ENCODE data around the gene SPATS1.
"Not testable (repeated sequence)": the region's sequence is repeated elsewhere in the genome, so short reads cannot be mapped to it uniquely, and the experiment has no call there.

SPATS1 gene

DNA sequence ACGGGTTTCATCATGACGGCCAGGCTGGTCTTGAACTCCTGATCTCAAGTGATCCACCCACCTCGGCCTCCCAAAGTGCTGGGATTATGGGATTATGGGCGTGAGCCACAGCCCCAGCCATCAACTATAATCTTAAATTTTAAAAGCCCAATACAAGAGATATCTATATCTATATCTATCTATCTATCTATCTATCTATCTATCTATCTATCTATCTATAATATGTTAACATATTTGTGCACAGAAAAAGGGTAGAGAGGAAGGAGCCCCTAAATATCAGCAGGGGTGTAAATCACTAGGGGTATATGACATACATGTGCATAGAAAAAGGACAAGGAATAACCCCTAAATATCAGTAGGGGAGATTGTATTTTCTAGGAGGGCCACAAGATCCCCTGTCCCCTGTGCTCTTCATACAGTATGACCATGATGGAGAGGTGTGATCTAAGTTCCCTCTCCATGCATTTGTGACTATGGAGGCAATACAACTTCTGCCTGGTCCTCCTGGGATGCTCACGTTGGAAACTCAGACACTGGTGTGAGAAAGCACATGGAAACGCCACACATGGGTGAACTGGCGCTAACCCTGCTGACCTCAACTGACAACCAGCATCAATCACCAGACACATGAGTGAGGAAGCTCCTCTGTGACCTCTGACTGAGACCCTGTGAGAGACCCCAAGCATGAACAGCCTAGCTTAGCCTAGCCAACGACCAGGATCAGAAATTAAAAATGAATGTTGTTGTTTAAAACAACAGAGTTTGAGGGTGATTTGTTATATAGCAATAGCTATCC lies 1.2 kb upstream of the SPATS1 start:
- no peak for DNase-seq (ENCODE audit: low read depth in 2 of 3, low spot score in 1 of 3)

DNA sequence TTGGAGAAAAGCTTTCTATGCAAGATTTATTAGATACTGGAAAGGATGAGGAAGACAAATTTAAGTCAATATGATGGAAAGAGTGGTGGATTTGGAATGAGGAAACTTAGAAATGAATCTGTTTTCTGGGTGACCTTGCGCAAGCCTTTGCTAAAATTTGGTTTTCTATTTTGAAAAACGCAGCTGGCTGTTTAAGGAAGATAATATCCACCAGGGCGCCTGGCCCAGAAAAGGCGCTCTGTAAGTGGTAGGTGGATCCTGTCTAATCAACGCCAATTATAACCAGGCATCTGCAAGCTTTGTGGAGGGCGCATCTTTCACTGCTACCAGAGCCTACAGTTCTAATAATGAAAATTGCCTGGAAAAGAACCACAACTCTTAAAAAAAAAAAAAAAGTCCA lies 398 bp upstream of the SPATS1 start:
- DNase-seq (ENCODE audit: low read depth in 2 of 3, low spot score in 1 of 3): no peak

DNA sequence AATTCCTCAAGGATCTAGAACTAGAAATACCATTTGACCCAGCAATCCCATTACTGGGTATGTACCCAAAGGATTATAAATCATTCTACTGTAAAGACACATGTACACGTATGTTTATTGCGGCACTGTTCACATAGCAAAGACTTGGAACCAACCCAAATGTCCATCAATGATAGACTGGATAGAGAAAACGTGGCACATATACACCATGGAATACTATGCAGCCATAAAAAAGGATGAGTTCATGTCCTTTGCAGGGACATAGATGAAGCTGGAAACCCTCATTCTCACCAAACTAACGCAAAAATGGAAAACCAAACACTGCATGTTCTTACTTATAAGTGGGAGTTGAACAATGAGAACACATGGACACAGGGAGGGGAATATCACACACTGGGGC lies 4.4 kb downstream of the SPATS1 start:
- DNase-seq (ENCODE audit: low read depth in 2 of 3, low spot score in 1 of 3): not testable (repeated sequence)

DNA sequence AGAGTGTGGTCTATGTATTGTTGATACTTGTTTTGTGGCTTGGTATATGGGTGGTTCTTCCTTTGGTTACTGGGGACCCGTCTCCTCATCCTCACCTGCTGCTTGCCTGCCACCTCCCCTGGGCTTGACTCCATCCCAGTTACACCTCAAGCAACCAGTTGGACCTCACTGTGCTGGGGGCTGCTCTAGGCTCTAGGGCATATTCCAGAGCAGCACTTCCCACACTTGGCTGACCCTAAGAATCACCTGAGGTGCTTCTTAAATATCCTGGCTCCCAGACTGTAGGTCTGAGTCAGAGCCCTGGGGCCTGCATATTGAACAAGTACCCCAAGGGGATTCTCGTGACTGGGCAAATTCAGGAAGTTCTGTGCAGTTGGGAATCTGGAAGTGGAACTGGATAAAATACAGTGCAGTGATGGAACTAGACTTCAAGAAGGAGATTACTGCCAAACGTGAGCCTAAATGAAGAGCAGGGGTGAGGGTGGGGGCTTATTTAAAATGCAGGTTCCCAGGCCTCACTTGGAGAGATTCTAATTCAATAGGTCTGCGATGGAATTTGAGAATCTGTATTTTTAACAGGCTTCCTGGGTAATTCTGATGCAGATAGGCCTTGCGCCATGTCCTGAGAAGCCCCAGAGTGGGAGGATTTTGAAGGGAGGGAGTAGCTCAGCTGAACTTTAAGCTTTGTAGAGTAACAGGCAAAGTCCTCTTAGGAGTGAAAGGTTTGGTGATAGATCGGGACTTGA lies 7.6 kb downstream of the SPATS1 start:
- no peak for DNase-seq (ENCODE audit: low read depth in 2 of 3, low spot score in 1 of 3)

DNA sequence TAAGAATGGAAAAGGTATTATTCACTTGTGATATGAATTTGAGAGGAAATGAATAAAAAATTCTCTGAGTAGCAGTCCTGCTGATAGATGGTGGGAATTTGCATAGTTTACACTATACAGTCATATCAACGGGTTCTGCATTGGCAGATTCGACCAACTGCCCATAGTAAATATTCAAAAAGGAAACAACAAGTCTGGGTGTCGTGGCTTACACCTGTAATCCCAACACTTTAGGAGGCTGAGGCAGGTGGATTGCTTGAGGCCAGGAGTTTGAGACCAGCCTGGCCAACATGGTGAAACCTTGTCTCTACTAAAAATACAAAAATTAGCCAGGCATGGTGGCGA lies 8.2 kb downstream of the SPATS1 start:
- DNase-seq (ENCODE audit: low read depth in 2 of 3, low spot score in 1 of 3): not testable (repeated sequence)

DNA sequence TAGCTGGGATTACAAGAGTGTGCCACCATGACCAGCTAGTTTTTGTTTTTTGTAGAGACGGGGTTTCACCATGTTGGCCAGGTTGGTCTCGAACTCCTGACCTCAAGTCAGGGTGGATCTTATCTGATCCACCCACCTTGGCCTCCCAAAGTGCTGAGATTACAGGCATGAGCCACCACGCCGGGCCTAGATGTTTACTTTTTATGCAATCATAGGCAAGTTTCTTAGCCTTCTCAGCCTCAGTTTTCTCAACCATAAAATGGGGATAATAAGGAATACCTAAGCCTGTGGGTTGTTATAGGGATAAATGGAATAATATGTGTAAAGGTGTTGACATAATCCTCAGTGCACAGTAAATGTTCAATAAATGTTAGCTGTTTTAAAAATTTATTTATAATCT lies 9.8 kb downstream of the SPATS1 start:
- DNase-seq (ENCODE audit: low read depth in 2 of 3, low spot score in 1 of 3): no peak

DNA sequence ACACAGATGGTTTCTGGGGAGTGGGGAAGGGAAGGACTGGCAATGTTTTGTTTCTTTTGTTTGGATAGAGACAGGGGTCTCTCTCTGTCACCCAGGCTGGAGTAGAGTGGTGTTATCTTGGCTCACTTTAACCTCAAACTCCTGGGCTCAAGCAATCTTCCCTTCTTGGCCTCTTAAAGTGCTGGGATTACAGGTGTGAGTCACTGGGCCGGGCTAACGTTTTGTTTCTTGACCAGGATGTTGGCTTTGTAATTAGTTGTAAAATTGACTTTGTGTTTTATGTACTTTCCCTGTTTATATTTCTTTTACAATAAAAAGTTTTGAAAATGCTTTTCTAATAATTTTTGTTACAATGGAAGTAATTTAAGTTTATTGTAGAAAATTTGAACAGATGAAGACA lies 10.9 kb downstream of the SPATS1 start:
- no peak for DNase-seq (ENCODE audit: low read depth in 2 of 3, low spot score in 1 of 3)

DNA sequence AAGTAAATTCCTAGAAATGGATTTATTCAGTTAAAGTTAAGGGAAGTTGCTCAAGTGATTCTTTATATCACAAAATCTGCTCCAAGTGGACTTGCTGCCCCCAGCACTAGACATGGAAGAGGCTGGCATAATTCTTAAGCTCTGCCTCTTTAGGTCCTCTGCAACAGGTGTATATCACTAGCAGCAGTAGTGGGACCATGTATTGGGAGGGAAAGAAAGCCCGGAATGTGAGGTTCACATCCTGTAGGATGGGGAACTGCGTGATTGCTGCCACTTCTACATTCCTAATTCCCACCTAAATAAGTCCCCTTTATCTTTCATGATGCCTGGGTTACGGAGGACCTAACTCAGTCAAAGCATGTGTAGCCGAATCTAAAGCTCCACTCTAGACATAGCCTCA lies 13.2 kb downstream of the SPATS1 start:
- DNase-seq (ENCODE audit: low read depth in 2 of 3, low spot score in 1 of 3): no peak

DNA sequence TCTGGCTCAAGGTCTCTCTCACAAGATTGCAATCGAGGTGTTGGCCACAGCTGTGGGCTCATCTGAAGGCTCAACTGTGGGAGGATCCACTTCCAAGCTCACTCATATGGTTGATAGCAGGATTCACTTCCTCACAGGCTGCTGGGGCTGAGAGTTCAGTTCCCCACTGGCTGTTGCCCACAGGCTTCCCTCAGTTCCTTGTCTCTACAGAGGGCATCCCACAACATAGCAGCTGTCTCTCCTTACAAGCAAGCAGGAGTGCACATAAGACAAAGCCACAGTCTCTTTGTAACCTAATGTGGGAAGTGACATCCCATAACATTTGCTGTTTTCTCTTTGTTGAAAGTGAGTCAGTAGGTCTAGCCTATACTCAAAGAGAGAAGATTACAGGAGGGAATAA lies 14.0 kb downstream of the SPATS1 start:
- no peak for DNase-seq (ENCODE audit: low read depth in 2 of 3, low spot score in 1 of 3)

DNA sequence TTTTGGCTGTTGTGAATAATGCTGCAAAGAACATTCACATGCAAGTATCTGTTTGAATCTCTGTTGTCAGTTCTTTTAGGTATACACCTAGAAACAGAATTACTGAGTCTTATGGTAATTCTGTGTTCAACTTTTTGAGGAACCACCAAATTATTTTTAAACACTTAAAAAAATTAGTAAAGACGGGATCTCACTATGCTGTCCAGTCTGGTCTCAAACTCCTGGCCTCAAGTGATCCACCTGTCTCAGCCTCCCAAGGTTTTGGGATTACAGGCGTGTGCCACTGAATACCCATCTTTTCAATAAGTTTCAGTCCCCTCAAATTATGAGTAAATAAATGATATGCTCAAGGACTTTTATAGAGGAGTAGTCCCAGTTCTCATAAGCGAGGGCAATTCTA lies 17.5 kb downstream of the SPATS1 start:
- no peak for DNase-seq (ENCODE audit: low read depth in 2 of 3, low spot score in 1 of 3)

DNA sequence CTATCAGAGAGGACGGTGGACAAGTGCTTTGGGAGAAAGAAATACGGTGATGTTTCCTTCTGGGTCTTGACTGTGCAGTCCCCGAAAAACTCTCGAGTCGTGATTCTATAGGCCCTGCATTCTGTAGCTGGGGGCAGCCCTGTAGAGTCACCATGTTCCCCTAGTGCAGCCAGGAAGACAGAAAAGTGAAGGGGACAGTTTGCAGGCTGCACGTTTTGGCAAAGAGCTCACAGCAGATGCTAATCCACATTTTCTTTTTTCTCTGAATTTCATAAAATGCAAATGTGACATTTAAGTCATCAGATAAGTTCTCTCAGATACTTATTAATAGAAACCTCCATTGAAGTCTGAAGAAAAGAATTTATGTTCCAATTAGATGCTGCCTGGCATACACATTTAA lies 19.5 kb downstream of the SPATS1 start:
- no peak for DNase-seq (ENCODE audit: low read depth in 2 of 3, low spot score in 1 of 3)

DNA sequence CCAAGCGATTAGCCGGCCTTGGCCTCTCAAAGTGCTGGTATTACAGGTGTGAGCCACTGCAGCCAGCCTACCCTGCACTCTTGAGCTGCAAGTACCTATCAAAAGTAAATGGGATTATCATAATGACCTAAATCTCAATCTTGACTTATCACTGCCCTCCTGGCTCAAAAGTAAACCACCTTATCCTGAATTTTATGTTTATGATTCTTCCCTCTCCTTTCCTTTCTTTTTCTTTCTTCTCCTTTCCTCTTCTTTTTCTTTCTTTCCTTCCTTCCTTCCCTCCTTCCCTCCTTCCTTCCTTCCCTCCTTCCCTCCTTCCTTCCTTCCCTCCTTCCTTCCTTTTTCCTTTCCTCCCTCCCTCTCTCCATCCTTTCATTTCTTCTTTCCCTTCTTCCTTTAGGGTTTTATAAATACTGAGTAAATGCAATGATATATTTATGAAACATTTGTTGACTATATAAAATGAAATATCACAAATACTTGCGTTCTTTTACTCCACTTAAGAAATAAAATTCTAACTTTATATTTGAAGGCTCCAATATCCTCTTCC lies 21.0 kb downstream of the SPATS1 start:
- DNase-seq (ENCODE audit: low read depth in 2 of 3, low spot score in 1 of 3): no peak

DNA sequence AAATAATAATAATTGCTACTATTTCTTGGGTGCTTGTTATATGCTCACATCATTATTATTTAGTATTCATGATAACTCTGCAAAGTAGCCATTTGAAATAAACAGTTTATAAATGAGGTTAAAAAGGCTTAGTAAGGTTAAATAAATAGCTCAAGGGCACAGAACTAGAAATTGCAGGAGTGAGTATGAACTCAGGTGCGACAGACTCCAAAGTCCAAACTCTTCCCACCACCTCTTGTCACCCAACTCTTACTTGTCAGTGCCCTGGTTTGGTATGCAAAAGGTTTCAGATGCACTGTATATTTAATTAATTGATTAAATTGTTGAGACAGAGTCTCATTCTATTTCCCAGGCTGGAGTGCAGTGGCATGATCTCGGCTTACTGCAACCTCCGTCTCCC lies 24.3 kb downstream of the SPATS1 start:
- no peak for DNase-seq (ENCODE audit: low read depth in 2 of 3, low spot score in 1 of 3)

DNA sequence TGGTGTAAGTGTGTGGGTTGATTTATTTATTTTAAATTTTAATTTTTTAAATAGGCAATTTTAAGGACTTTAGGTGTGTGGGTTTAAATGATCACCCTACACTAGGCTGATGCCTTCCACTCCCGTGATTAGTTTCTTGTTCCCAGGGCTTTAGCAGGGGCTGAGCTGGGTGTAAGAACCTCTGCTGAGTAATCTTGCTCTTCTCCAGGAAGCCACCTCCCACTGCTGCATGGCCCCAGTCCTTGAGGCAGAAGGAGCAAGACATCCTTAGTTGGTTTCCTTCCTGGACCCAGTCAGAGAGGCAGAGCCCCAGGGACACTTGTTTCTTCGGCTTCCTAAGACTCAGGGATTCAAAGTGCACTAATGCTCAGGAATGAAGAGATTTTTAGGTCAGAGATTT lies 25.2 kb downstream of the SPATS1 start:
- DNase-seq (ENCODE audit: low read depth in 2 of 3, low spot score in 1 of 3): no peak

DNA sequence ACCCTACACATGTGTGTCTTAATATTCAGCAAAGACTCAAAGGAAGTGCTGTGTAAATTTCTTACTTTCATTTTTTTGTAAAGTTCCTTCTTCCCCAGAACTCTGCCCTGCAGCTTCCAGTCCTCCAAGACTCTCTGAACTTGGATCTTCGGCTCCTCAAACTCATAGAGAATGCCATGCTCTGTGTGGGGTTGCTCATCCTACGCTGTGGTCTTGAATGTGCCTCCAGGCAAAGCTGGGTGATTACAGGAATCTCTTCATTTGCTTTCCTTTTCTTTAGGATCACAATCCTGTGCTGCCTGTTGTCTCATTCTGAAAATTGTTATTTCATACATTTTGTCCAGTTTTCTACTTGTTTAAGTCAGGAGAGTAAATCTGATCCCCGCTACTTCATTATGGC lies 30.6 kb downstream of the SPATS1 start:
- DNase-seq (ENCODE audit: low read depth in 2 of 3, low spot score in 1 of 3): no peak

DNA sequence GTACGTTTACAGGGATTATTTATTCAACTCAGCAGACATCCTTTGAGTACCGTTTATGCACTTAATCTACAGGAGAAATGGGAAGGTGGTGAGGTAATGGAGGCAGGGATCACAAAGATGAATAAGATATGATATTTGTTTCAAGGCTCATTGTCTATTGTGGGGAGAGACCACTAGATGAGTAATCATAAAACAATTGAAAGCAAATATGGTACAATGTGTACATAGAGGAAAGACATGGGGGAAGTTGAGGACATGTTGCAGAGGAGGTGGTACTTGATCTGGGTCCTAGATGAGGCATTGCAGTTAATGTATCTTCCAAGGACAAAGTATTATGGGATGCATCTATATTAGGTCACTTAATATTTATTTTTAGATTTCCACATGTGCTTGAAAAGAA lies 31.3 kb downstream of the SPATS1 start:
- no peak for DNase-seq (ENCODE audit: low read depth in 2 of 3, low spot score in 1 of 3)

DNA sequence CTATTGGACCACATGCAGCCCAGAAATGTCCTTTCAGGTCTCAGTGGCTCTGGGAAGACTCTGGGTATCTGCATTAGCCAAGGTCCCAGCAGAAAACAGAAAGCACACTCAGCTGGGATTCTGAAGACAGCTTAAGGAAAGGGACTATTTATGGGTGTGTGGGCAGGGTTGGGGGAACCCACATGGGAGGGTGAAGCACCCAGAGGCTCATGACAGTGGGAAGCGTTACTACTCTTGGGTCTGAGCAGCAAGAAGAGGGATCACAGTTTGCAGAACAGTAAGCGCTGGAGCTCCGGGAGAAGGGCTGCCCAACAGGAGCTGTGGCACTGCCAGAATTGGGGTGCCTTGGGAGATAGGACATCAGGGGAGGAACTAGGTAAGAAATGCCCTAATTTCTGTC lies 32.6 kb downstream of the SPATS1 start:
- no peak for DNase-seq (ENCODE audit: low read depth in 2 of 3, low spot score in 1 of 3)

DNA sequence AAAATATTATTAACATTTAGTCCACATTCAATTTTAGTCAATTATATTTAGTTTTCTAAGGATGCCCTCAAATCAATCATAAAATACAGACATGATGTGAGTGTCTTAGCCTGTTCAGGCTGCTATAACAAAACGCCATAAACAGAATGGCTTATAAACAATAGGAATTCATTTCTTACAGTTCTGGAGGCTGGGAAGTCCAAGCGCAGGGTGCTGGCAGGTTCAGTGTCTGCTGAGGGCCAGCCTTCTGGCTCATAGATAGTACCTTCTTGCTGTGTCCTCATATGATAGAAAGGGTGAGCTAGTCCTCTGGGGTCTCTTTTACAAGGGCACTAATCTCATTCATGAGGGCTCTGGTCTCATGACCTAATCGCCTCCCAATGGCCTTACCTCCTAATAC lies 35.0 kb downstream of the SPATS1 start:
- DNase-seq (ENCODE audit: low read depth in 2 of 3, low spot score in 1 of 3): no peak

DNA sequence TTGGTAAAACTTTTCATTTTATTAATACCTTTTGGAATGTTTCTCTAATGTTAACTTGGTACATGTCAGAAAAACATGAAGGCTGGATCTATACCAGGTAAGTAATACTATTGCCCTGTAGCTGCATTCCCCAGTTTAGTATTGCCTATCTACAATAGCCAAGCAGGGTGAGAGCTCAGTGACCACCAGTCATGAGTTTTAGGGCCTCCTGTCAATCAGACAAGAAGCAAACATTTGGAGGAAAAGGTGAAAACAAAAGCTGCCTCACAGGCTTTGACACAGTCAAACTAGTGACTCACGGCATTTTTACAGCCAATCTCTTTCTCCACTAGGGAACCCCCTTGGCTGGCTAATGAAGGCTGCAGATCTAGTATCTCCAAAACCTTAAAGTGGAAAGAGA lies 35.5 kb downstream of the SPATS1 start:
- no peak for DNase-seq (ENCODE audit: low read depth in 2 of 3, low spot score in 1 of 3)

DNA sequence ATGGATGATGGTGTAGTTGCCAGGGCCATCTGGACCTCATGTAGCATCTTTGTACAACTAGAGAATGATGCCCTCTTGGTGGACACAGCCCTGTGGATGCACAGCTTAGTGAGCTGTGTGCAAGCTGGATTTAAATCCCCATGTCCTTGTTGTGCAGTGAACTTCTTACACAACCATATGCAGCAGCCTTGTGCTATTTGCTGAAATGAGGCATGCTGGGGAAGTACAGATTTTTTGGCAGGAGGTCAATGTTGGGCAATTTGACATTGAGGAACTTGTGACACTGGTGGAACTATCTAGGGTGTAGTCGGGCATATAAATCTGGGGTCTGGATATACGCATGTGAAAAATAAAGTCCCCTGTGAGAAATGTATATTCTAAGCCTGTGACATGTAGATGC lies 39.3 kb downstream of the SPATS1 start:
- DNase-seq (ENCODE audit: low read depth in 2 of 3, low spot score in 1 of 3): no peak

DNA sequence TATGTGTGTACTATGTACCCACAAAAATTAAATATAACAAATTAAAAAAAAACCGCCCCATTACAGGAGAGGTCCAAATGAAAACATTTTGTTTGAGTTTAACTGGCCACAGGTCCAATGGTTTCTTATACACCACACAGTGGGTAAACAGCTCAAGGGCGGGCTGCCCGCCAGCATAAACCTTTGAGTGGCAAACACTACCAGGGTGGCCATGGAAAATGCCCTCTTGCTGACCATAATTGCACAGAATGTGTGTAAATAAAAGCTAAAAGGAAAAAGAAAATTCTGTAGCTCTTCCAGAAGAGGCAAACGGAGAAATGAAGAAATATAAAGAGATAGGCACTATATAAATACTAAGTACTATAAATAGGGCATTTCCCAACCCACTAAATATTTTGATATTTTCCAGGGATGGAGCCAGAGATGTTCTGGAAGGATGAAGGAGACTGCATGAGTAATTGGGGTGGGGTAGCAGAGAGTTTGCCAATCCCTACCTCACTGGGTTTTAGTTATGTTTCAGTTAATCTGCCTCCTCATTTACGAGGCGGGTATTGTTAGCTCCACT lies 44.0 kb downstream of the SPATS1 start:
- DNase-seq (ENCODE audit: low read depth in 2 of 3, low spot score in 1 of 3): no peak

DNA sequence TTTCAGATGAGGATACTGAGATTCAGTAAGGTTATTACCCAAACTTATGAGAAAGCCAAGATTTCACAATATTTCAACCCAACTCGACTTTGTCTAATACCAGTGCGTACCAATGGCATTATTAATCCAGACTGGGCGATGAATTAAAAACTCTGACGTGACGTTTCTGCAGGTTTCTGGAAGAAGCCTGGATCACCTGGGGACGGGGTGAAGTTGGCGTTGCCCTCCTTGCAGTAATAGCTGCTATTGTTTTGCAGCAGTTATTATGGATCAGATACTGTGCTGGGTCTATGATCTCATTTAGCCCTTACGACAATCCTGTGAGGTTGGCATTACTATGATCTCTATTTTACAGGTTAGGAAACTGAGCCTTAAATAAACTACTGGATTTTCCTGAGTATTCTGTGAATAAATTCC lies 44.5 kb downstream of the SPATS1 start:
- DNase-seq (ENCODE audit: low read depth in 2 of 3, low spot score in 1 of 3): no peak
